ENCODE results near the gene HINT3.

- TF ChIP-seq EHMT2 (IDR thresholded peaks at IDR 0.05; ENCODE audit: borderline replicate concordance, low read depth, low read length) (no peak), HOXA9 (CRISPR knock-in tag; IDR thresholded peaks at IDR 0.05; ENCODE audit: borderline replicate concordance) (no peak), ERF (CRISPR knock-in tag; IDR thresholded peaks at IDR 0.05) (no peak), ATF4 (CRISPR knock-in tag; IDR thresholded peaks at IDR 0.05) (no peak), SIN3B (IDR thresholded peaks at IDR 0.05; ENCODE audit: low read length) (no peak), EP300 (IDR thresholded peaks at IDR 0.05; ENCODE audit: low read depth in 2 of 2, low read length in 2 of 2) (no peak), EP300 (CRISPR knock-in tag; IDR thresholded peaks at IDR 0.05; ENCODE audit: borderline replicate concordance) (no peak), IKZF4 (CRISPR knock-in tag; IDR thresholded peaks at IDR 0.05; ENCODE audit: borderline replicate concordance, low read depth, not compliant biosample characterization) (no peak), PATZ1 (CRISPR knock-in tag; IDR thresholded peaks at IDR 0.05) (no peak), EZH2 (conservative IDR thresholded peaks at IDR 0.05; ENCODE audit: low read depth, low read length) (no peak), SP2 (CRISPR knock-in tag; IDR thresholded peaks at IDR 0.05) (no peak), TOE1 (CRISPR knock-in tag; IDR thresholded peaks at IDR 0.05) (no peak)
These were observed 11.7 kb upstream of the HINT3 start for GRCh38 chr6:125944896-125945295.
